Hematopoietic multipotent progenitor cell treated with erythropoietin and hydrocortisone succinate and interleukin-3 and kit ligand, for 8 days (in vitro differentiated cells): ENCODE data around the gene PYGM.
A peak's percentile ranks its signal among the peaks of the same experiment; 100 is the strongest.

Source experiments
- DNase-seq: peaks from one replicate; pipeline ENCODE4 v3.0.0-alpha.2; 2015

Gene PYGM

GRCh38 chr11:64759722-64760719 is at the start of gene PYGM:
Gene PYGM (minus strand): TSS chr11:64759974. CDS start chr11:64759898, 76 bp downstream.
- no peak for DNase-seq

GRCh38 chr11:64805481-64805880 is 45.7 kb upstream of the PYGM start:
- no peak for DNase-seq

- DNase-seq: no peak
Measured at GRCh38 chr11:64804346-64805210, 44.8 kb upstream of the PYGM start.

- no peak for DNase-seq
Measured at GRCh38 chr11:64803846-64804345, 44.1 kb upstream of the PYGM start.

GRCh38 chr11:64803158-64803845 is 43.5 kb upstream of the PYGM start, which contains the start of gene MAP4K2:
Gene MAP4K2 (minus strand): TSS chr11:64803214. CDS start chr11:64803149, 65 bp downstream.
- DNase-seq: peak; percentile 81

- DNase-seq: no peak
Measured at GRCh38 chr11:64802370-64803157, 42.8 kb upstream of the PYGM start.

- DNase-seq: no peak
Measured at GRCh38 chr11:64801561-64802369, 42.0 kb upstream of the PYGM start.

- no peak for DNase-seq
Measured at GRCh38 chr11:64801158-64801464, 41.3 kb upstream of the PYGM start.

- no peak for DNase-seq
Measured at GRCh38 chr11:64800303-64801157, 40.8 kb upstream of the PYGM start.

GRCh38 chr11:64799623-64800302 is 40.0 kb upstream of the PYGM start:
- no peak for DNase-seq

GRCh38 chr11:64799256-64799622 is 39.5 kb upstream of the PYGM start:
- DNase-seq: no peak

- no peak for DNase-seq
Measured at GRCh38 chr11:64796757-64797541, 37.2 kb upstream of the PYGM start.

- DNase-seq: no peak
Measured at GRCh38 chr11:64796047-64796756, 36.4 kb upstream of the PYGM start.

- no peak for DNase-seq
Measured at GRCh38 chr11:64794526-64794925, 34.8 kb upstream of the PYGM start.

- no peak for DNase-seq
Measured at GRCh38 chr11:64793271-64794160, 33.7 kb upstream of the PYGM start.

GRCh38 chr11:64792482-64792881 is 32.7 kb upstream of the PYGM start:
- no peak for DNase-seq

- no peak for DNase-seq
Measured at GRCh38 chr11:64791781-64792291, 32.1 kb upstream of the PYGM start.
